Heart left ventricle (tissue), 13 donors: ENCODE data around the gene LYRM4.

Source experiments
- POLR2A ChIP-seq, 2 donors: fragments of 450-650 bp; IDR thresholded peaks; one replicate each; pipeline ENCODE4 v1.6.1; 2017; ENCODE audit warnings: antibody characterized with exemption in 2 of 2, mild to moderate bottlenecking in 2 of 2, moderate library complexity in 2 of 2
- TF ChIP-seq, protein P1 (sequence below), 12 donors: fragments of 200-600 bp; sonication (generic) in 4 of 12; IDR thresholded peaks; one replicate each; pipeline versions ENCODE4 v1.5.0 to v1.8.0; 2018 to 2022; ENCODE audit warnings: antibody characterized with exemption in 12 of 12, mild to moderate bottlenecking in 5 of 12
- donor health status: ischemic (EF 13 %, LVEDD 7.1; RV severe dilation, severe dysfunction).
- donor health status: DM: no; HTN: yes; CAD: no.
- donor health status: DM: no; HTN: no; CAD: no.
- donor health status: ischemic (EF 25% LVEDD 6.9; RV normal size, moderate dysfunction).
- donor health status: ischemic (EF 25% LVEDD 5.7; RV mildly dilated, moderate dysfunction).
- donor health status: ischemic (EF 35%, LVEDD 5.7; RV mildly dilated, moderate dysfunction).
- donor health status: nonischemic (EF 11% LVEDD 7.7; RV severe dilation, severe dysfunction).
- donor health status: DM: yes; HTN: yes; CAD: no.
- donor health status: PGD.
- donor health status: ischemic (EF 29% LVEDD 5.4; RV normal size, mild dysfunction).
- donor health status: nonischemic (EF 23%, LVEDD 6.1; RV moderate dilation, normal function).

DNA sequence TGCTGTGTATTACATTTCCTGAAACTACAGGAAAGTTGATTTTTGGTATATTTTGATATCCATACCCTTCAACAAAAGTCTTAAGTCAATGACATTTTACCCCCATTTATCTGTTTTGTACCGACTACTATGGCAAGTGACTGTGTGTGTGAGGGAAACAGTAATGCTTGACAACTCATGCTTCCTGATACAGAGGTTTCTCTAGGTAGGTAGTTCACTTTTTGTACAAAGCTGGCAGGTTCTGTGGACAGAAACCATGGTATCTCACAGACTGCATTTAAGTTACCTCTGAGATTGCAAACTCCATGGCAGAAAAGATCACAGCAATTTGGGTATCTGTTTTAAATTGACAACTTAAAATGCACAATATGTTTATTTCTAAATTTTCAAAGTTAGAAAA is 29.3 kb upstream of the LYRM4 start:
- TF ChIP-seq, protein P1, sequence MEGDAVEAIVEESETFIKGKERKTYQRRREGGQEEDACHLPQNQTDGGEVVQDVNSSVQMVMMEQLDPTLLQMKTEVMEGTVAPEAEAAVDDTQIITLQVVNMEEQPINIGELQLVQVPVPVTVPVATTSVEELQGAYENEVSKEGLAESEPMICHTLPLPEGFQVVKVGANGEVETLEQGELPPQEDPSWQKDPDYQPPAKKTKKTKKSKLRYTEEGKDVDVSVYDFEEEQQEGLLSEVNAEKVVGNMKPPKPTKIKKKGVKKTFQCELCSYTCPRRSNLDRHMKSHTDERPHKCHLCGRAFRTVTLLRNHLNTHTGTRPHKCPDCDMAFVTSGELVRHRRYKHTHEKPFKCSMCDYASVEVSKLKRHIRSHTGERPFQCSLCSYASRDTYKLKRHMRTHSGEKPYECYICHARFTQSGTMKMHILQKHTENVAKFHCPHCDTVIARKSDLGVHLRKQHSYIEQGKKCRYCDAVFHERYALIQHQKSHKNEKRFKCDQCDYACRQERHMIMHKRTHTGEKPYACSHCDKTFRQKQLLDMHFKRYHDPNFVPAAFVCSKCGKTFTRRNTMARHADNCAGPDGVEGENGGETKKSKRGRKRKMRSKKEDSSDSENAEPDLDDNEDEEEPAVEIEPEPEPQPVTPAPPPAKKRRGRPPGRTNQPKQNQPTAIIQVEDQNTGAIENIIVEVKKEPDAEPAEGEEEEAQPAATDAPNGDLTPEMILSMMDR (IDR thresholded peaks at IDR 0.05) = no peak
- TF ChIP-seq POLR2A (IDR thresholded peaks at IDR 0.05) = no peak
